HG02642 (cell line): ENCODE measurements around the gene SOX8.
A peak's percentile ranks its signal among the peaks of the same experiment; 100 is the strongest.
"Not testable (repeated sequence)": the region's sequence is repeated elsewhere in the genome, so short reads cannot be mapped to it uniquely, and the experiment has no call there.

ENCODE experiments used
- ATAC-seq: cut with Tn5 transposase; IDR thresholded peaks from one replicate; pipeline ENCODE4 v1.9.1; 2021; ENCODE audit warnings: mild to moderate bottlenecking; ENCODE audit not compliant: unreplicated experiment, poor library complexity

Gene SOX8

DNA sequence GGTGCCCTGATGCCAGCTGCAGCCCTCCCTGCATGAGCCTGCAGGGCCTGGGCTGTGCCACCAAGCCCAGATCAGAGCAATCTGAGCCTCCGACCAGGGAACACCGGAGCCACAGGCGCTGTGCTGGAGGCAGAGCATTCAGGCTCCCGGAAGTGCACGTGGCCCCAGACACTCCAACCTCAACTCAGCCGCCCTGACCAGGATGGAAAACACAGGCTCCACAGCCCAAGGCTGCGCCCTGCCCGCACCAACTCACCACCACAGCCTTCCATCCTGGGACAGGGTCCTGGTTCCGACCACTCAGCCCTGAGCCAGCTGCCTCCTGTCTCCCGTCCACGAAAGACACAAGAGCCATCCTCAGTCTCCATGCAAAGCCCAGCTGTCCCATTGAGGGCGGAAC is 29.2 kb upstream of the SOX8 start:
- ATAC-seq: no peak

DNA sequence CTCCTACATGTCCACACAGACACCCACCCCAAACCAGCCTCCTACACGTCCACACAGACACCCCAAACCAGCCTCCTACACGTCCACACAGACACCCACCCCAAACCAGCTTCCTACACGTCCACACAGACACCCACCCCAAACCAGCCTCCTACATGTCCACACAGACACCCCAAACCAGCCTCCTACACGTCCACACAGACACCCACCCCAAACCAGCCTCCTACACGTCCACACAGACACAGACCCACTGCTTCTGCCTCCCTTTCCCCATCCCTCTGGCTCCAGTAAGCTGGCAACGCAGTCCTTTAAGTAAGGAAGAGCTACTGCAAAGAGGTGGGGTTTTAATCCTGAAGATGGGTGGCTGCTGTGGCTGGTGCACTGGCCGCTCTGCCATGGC is 27.8 kb upstream of the SOX8 start:
- not testable (repeated sequence) for ATAC-seq

DNA sequence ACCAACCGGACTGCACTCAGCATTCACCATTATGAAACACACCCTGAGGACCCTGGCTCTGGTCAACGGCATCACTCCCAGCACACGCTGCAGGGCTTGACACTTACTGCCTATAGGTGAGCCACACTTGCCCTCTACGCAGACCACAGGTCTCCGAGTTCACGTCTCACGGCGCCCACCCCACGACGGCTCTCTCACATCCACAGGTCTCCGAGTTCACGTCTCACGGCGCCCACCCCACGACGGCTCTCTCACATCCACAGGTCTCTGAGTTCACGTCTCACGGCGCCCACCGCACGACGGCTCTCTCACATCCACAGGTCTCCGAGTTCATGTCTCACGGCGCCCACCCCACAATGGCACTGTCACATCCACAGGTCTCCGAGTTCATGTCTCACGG is 25.8 kb upstream of the SOX8 start:
- ATAC-seq: not testable (repeated sequence)

DNA sequence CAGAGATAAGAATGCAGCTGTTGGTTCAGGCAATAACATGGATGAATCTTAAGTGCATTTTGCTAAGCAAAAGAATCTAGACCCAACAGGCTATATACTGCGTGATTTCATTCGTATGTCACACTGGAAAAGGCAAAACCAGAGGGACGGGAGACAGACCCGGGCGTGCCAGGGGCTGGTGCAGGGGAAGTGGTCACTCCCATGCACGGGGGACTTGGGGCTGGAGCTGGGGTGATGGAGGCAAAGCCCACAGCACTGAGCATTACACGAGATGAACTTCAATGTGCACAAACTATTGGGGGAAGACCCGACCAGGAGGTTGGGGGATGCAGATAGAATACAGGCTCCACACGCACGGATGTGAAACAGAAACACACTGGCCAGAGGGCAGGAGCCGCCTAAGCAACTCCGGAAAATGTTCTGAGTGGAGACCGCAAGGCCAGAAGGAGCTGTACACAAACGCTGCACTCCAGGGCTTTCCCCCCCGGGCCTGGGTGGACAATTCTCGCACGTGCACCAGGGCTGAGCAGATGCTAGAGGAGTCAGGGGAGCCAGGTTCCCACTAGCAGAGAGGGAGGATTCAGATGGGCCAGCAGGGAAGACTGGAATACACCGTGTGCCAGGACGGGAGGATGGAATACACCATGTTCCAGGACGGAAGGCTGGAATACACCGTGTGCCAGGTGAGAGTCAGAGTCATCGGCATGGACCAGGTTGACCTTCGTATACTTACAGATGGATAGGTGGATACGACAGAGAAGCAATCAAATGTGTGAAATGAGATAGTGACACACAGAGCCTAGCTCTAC is 22.1 kb upstream of the SOX8 start:
- no peak for ATAC-seq

DNA sequence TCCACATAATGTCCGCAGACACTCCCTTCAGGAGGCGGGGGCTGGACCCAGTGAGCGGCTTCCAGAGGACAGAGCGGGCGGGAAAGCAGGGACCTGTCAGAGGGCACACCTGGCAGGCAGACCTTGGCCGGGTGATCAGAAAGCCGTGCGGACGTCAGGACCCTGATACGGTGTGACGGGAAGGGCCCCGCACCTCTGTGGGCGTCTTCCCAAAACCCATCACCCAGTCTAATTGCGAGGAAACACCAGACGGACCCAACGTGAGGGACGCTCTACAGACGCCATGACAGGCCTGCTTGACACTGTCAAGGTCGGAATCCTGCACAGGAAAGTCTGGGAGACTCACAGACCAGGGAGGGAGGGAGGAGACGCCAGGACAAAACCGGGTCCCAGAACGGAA is 19.2 kb upstream of the SOX8 start:
- ATAC-seq: no peak

DNA sequence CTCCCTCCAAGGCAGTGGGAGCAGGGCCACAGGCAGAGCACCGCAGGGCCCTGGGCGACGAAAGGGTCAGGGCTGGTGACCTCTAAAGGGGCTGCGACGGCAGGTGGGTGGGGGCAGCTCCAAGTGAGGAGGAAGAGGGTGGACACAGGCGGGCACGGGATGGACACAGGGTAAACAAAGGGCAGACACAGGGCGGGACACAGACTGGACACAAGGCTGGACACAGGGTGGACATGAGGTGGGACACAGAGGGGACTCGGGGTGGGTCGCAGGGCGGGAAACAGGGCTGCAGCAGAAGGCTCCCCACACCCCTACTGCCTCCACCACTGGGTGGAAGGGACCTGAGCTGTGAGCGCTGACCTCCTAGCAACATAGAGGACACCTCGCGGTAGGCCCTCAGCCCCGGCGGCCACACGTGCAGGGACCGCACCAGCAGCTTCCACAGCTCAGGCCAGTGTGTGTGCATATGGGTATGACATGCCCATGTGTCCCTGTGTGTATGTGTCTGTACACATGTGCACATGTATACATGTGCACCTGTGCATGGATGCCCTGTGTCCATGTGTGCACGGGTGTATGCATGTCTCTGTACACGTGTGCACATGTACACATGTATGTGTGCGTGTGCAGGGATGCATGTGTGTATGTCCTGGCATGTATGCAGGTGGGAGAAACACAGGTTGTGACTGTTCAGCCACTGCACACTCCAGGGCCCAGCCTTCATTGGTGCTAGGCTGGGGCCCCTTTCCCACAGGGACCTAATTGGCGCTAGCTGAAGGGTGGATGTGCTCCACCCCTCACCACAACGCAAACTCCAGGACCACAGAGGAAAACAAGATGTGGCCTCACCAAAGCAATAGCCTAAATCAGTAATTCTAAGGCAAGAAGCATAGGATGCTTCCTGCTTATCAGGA is 18.4 kb upstream of the SOX8 start:
- no peak for ATAC-seq

DNA sequence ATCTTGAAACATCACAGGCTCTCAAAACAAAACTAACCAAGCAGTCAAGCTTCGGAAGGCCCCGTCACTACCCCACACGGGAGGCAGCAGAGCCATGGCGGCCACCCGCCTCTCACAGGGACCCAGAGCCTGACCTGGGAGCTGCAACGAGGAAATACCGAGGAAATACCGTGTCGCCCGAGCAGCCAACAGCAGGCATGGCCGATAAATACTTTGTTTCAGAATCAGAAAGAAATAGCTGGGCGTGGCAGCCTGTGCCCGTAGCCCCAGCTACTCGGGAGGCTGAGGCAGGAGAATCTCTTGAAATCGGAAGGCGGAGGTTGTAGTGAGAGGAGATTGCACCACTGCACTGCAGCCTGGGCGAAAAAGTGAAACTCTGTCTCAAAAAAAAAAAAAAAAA is 17.7 kb upstream of the SOX8 start:
- ATAC-seq: no peak

DNA sequence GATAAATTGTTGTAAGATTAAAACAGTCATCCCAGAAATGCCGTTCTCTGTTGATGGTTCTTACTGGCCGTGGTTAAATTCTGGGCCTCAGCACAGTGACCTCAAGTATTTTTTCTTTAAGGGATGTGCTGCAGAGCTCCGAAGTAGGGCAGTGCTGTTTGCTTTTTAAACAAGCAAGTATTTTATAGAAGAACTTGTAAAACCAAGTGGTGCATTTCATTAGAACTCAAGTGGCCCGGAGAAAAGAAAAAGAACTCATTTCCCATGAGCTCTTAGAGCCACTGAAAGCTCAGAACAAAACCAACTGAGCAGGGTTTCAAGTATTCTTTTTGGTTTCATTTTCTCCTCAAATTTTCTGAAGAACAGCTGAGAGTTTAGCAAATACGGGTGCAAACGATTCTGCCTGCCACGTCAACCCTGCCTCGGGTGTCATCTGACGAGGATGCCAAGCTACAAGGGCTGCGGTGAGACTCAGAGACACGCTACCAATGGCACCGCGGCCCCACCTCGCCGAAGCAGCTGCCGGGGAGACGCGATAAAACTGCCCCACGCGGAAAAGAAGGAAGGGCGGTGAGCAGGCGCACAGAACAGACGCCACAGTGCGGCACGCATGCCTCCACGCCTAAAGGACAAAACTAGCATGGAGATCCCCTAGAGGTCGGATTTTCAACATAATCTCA is 17.1 kb upstream of the SOX8 start:
- no peak for ATAC-seq

DNA sequence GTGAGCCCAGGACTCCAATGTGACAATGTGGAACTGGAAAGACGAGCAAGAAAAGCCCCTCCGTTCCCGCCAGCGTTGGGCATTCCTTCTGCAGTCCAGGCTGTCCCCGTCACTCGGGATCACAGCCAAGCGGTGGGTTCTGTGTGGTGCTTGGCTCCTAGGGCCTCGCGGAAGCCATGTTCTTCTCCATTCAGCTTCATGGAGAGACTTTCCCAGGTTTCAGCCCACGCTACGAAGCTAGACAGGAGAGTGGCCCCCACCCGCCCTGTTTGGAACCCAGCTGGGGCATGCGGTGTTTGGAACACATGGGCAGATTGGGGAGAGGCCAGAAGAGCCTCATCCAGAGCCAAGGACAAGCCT is 16.6 kb upstream of the SOX8 start:
- ATAC-seq: no peak

DNA sequence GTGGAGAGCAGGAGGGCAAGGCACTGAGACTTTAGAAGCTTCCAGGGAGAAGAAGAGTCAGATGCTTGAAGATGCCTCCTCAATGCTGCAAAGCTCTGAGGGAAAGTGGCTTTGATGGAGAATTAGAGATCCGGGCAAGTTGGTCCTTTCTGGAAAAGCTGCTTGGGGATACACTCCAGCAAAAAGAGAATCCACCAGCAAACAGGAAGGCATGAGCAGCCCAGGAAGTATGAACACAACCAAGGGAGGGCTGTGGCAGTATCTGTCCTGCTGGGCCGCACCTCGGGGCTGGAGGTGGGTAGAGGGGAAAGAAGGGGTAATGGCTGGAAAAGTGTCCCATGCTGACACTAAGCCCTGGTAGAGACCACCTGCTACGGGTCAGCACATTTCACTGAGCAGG is 16.1 kb upstream of the SOX8 start:
- ATAC-seq: no peak

DNA sequence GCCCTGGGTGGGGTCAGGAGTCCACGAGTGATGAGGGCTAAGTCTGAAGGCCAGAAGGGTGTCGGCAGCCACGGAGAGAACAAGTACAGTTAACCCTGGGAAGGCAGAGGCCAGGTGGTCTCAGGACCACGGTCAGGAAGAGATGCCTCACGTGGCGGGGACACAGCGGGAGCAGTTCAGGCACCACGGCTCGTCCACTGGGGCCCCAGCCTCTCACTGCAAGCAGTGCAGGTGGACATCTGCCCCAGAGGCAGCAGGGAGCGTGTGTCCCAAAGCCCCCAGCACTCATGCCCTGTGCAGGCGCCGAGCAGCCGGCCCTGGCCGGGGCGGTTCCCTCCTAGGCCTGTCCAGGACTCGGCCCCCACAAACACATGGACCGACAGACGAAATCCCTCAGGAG is 15.5 kb upstream of the SOX8 start:
- no peak for ATAC-seq

DNA sequence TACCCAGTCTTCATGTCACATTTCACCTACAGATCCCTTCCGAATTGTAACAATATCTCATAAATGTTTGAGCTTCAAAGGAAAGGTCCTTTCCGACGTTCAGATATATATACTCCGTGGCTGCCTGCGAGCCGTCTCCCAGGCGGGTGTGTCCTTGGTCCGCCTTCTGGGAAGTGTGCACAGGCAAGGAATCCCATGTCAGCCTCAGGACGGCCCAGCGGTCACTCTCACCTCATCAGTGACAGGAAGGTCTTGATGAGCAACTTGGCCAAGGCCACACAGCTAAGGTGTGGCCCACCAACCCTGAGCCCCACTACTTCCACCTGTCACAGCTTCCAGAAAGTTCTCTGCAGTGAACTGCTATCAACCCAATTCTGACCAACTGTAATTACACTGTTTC is 15.1 kb upstream of the SOX8 start:
- no peak for ATAC-seq

DNA sequence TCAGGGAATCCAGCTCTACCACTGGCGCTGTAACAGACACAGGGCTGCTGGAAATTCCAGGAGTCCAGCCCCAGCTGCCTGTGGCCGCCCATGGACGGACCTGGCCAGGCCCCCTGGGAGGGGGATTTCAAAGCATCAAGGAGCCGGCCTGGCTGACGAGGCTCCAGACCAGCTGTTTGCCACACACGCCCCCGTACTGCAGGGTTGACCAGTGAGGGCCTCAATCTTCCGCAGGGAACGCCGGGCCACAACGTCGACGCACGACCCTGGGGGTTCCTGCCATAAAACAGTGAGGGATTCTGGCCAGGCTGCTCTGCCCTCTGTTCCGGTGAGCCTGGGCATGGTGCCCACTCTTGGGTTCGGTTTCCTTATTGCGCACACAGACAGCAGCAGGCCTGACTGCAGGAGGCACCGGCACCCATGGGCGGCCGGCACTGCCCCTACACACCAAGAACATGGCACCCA is 14.5 kb upstream of the SOX8 start:
- no peak for ATAC-seq

DNA sequence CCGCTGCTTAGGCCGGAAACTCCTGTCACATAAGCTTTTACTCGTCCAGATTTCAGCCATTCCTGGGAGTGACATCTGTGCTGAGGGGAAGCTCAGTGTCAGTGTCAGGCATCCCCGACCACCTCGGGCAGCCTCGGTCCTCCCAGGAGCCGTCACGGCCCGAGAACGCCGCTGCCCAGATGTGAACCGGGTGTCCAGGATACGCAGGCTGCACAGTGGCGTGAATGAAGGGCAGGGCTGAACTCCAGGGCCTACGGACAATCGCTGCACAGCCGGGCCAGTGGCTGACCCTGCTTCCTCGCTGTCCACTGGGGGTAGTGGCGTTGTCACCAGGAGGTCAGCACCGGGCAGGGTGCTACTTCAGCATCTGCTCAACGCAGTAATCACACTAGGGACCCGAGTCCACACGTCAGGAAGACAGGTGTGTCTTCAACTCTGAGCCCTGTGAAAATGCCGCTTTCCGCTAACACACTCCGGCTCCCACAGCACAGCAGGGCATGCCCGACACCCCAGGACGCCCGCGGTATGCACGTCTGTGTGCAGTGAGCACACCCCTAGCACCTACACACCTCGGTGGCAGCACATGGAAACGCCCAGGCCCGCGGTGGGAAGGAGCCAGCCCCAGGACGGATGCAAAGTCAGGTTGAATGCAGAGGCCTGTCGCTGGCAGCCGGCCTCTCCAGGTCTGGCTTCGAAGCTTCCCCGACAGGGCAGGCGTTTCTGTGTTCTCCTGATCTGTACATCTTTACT is 13.8 kb upstream of the SOX8 start:
- ATAC-seq: no peak

DNA sequence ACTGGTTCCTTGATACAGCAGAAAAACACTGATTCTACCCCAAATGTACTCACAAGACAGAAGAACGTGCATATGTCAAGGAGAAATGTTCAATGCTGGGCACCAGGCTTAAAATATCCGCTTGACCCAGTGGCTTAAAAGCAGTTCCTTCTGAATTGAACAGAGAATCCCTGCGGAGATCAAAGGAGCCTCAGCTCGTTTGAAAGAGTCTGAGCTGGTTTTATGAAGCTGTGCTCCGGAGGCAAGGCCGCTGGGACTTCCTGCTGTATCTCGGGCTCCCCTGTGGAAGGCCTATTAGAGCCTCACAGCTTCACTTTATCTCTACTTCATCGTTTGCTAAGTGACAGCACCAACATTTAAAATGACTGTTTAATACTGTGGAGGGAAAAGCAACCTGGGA is 12.9 kb upstream of the SOX8 start:
- no peak for ATAC-seq

DNA sequence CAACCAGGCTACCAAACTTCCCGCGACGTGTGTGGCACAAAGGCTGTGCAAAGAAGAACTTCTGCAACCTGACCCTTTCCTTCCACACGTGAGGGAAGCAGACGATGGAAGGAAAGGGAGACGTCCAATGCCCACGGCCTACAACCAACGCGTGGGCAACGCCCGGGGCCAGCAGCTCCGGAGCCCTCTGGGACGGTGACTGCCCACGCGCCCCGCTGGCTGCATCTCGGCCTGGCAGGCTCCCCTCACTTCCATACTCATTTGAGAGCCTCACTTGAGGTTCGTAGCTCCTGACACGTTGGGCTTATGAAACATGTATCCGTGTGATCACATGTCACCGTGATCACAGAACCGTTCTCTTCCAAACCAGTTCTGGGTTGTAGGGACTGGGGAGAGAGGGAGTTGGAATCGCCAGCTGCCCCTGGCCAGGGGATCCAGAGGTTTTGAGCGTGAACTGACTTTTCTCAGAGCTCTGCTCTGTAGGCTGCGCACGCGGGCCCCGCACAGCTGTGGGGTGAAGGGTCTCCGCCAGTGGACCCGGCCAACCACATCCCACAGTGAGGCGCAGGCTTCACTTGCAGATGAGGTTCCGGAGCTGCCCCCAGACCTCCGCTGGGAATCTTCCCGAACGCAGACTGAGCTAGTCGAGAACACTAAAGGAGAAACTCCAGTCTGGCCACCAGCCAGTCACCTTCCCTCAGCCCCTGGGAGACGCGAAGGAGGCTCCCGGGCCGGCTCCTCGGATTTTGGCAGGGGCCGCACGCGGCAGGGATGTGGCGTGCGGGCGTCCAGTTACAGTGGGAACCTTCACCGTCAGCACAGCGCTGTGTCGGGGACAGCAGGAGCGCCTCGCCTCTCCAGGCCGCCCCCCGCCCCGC is 11.8 kb upstream of the SOX8 start:
- ATAC-seq: peak; percentile 13

DNA sequence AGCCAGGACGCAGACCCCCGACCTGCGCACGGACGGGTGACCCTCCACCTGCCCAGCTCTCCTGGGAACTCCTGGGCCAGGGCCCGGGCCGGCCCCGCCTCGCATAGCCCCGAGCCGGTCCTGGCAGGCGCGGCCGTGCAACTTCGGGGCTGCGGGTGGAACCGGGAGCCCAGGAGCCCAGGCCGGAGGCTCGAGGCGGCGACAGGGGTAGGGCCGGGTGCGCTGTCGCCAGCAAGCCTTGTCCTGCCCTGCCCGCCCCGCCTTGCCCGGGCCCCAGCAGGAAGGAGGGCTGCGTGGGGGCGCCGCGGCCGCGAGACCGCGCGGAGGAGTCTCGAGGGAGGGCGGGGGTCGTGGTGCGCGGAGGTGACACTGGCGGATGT is 11.2 kb upstream of the SOX8 start:
- ATAC-seq: peak; percentile 23

DNA sequence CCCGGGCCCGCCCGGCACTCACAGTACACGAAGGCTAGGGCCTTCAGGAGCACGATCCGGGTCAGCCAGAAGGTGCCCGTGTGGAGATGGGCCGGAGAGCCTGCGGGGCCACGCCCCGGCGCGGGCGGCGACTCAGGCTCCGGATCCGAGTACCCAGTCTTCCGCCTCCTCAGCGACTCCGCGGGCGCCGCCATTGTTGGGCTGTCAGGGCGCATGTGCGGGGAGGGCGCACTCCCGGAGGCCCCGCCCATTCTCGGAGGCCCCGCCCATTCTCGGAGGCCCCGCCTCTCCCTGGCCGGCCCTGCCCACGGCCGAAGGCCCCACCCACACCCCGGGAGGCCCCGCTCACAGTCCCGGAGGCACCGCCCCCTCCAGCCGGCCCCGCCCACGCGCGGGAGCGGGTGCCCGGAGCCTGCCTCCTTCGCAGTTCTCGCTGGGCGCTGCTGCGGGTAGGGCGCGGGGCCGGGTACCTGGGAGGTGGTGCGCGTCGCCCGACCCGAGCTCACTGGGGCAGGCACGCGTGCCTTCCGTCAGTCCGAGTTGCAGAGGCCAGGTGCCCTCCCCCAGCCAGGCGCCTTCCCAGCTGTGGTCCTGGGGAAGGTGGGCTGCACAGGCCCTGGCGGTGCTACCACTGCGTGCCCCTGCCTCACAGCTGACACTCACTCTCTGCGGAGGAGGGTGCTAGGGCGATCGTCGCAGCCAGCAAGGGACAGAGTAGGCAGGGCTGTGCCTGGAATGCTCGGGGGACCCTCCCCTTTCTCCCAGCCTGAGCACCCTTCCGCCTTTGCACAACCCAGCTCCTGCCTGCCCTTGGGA is 10.6 kb upstream of the SOX8 start, which contains the start of gene LMF1:
Gene LMF1, minus strand, starts transcription at position 219 of the 816 bp plus-strand sequence. Its CDS starts 4 bp downstream, at position 215.
- peak; percentile 77 for ATAC-seq

DNA sequence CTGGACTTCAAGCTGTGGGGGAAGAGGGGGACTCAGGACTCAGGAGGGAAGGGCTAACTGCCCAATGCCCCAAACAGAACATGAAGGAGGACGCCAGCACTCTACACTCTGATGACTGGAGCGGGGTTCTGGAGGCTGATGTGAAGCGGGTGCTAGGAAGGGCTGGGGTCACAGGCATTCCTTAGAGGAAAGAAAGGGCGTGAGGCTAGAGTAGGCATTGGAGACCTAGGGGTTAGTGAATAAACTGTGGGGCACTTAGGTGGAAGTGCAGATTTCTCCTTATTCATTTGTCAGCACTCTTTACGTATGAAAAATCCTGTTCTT is 10.0 kb upstream of the SOX8 start:
- no peak for ATAC-seq
